WI38 (cell line): ENCODE data around the gene EVC2.

Experiments used
- H3K4me3 ChIP-seq: 2 replicates; pipeline ENCODE4 v1.5.1; 2011; ENCODE audit warnings: low read depth, mild to moderate bottlenecking, control low read depth, low read length
- TF ChIP-seq, protein P1 (sequence below): IDR thresholded peaks from 2 replicates; pipeline ENCODE4 v1.5.1; 2012; ENCODE audit warnings: low read depth, mild to moderate bottlenecking, control low read depth, low read length

EVC2 gene

DNA sequence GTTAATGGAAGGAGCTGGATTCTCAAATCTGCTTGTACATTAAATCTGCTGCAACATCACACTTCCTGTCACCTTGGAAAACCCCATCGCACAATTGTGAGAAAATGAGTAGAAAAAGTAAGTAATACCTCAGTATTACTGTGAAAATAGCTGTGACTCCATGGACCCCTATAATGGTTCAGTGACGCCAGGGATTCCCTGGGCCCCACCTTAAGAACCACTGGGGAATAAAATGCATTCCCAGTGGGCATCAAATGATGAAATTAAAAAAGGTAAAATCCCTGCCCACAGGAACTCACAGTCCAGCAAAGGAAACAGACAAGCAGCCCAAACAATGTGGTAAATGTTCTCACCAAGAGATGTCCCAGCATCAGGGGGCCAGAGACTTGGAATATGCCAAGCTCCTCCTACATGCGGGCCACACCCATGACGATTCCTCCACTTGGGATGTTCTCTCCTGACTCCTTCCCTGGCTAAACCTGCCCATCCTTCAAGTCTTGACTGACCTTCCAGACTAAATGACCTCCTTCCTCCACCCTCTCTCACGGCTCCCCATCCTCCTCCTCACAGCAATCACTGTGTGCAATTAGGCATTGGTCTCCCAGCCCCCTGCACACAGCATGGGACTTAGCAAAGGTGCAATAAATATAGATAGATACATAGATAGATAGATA is 2.6 kb downstream of the EVC2 start:
- H3K4me3 ChIP-seq: no peak overlapping the region
- TF ChIP-seq, protein P1, sequence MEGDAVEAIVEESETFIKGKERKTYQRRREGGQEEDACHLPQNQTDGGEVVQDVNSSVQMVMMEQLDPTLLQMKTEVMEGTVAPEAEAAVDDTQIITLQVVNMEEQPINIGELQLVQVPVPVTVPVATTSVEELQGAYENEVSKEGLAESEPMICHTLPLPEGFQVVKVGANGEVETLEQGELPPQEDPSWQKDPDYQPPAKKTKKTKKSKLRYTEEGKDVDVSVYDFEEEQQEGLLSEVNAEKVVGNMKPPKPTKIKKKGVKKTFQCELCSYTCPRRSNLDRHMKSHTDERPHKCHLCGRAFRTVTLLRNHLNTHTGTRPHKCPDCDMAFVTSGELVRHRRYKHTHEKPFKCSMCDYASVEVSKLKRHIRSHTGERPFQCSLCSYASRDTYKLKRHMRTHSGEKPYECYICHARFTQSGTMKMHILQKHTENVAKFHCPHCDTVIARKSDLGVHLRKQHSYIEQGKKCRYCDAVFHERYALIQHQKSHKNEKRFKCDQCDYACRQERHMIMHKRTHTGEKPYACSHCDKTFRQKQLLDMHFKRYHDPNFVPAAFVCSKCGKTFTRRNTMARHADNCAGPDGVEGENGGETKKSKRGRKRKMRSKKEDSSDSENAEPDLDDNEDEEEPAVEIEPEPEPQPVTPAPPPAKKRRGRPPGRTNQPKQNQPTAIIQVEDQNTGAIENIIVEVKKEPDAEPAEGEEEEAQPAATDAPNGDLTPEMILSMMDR: no peak

DNA sequence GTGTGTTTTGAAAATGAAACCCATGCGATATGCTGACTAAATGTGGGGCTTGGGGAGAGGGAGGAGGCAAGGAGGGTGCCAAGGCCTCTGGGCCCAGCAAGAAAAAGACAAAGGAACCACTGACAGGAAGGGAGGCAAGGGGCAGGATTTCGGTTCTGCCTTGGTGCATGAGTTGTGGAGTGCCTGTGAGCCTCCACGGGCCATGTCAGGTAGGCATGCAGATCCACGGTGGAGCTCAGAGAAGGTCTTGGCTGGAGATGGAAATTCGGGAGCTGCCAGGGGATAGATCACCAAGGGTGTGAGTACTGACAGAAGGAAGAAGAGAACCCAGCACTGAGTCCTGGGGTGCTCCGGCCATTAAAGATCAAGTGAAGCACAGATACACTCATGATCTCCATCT is 4.1 kb downstream of the EVC2 start:
- TF ChIP-seq, protein P1: no peak
- no peak overlapping the region for H3K4me3 ChIP-seq

DNA sequence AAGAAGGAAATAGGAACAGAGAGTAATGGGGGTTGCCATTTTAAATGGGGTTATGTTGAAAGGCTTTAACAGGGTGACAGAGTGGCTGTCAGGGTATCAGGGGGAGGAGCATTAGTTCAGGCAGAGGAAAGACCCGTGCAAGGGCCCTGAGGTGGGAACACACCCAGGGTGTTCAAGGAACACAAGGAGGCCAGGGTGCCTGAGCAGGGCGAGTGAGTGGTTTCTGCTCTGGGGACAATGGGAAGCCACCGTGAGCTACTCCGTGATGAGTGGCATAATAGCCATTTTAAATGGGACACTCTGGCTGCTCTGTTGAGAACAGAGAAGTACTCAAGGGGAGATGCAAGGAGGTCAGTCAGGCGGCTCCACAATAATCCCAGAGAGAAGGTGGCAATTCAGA is 4.5 kb downstream of the EVC2 start:
- H3K4me3 ChIP-seq: no peak overlapping the region
- TF ChIP-seq, protein P1: no peak

DNA sequence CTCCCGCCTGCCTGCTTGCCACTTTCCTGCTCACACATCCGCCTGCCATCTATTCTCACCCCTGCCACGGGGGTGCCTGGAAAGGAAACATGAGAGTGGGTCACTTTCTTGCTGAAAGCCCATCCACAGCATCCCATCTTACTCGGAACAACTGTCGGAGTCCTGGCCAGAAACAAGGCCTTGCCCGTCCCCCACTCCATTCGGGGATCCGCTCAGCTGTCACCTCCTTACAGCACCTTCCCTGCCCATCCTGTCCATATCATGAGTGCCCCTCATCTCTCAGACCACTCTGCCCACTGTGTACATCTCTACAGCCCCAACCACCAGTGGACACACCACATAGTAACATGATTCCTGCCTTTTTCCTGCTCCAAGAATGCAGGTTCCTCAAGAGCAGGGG is 6.4 kb downstream of the EVC2 start:
- no peak overlapping the region for H3K4me3 ChIP-seq
- TF ChIP-seq, protein P1: no peak

- no peak overlapping the region for H3K4me3 ChIP-seq
- TF ChIP-seq, protein P1: no peak
Observed at GRCh38 chr4:5700459-5700858, 7.9 kb downstream of the EVC2 start.

DNA sequence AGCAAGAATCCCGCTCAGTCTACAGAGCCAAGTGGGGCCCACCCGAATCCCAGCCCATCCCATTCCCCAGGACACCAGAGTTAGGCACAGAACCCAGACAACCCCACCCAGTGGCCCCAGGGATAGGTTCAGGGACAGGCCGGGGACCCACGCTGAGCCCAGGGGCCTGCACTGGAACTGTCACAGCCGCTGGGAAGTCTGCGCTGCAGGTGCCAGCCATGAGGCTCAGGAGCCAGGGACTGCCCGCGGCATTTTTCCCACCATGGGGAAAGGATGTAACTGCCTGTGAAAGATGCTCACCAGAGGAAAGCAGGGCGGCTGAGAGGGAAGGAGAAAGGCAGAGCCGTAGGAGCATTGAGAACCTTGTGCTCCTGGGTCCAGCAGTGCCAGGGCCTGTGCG is 12.0 kb downstream of the EVC2 start:
- TF ChIP-seq, protein P1: no peak
- H3K4me3 ChIP-seq: no peak overlapping the region

GRCh38 chr4:5693871-5694270 is 14.5 kb downstream of the EVC2 start:
- no peak overlapping the region for H3K4me3 ChIP-seq
- TF ChIP-seq, protein P1: no peak
